Measurements from ENCODE around the gene TAB3. TPM values are rescaled to one million over a fixed set of nuclear protein-coding genes. Genes with fewer than 3 reads are reported as not detected.

Gene TAB3
- total RNA-seq, 1 donor from 2014 or later, result 4.5 TPM

GRCh38 chrX:30887288-30887687 is 1.8 kb downstream of the TAB3 start:
- no peak for DNase-seq (ENCODE audit: low read depth in 2 of 2)

- no peak for DNase-seq (ENCODE audit: low read depth in 2 of 2)
Observed at GRCh38 chrX:30885136-30885535, 3.9 kb downstream of the TAB3 start.

GRCh38 chrX:30883138-30883537 is 5.9 kb downstream of the TAB3 start:
- no peak for DNase-seq (ENCODE audit: low read depth in 2 of 2)

- DNase-seq (ENCODE audit: low read depth in 2 of 2), result no peak
Observed at GRCh38 chrX:30881797-30882196, 7.3 kb downstream of the TAB3 start.

GRCh38 chrX:30881390-30881789 is 7.7 kb downstream of the TAB3 start:
- DNase-seq (ENCODE audit: low read depth in 2 of 2), result no peak

GRCh38 chrX:30880058-30880457 is 9.0 kb downstream of the TAB3 start:
- DNase-seq (ENCODE audit: low read depth in 2 of 2), result no peak

- DNase-seq (ENCODE audit: low read depth in 2 of 2), result no peak
Observed at GRCh38 chrX:30876367-30876766, 12.7 kb downstream of the TAB3 start.

- DNase-seq (ENCODE audit: low read depth in 2 of 2), result no peak
Observed at GRCh38 chrX:30875957-30876356, 13.1 kb downstream of the TAB3 start.

GRCh38 chrX:30874851-30875250 is 14.2 kb downstream of the TAB3 start:
- no peak for DNase-seq (ENCODE audit: low read depth in 2 of 2)

- no peak for DNase-seq (ENCODE audit: low read depth in 2 of 2)
Observed at GRCh38 chrX:30870572-30870971, 18.5 kb downstream of the TAB3 start.

- DNase-seq (ENCODE audit: low read depth in 2 of 2), result no peak
Observed at GRCh38 chrX:30865612-30866011, 23.4 kb downstream of the TAB3 start.

- peak in 1 of 2 donors; percentile 0 for DNase-seq (ENCODE audit: low read depth in 2 of 2)
Observed at GRCh38 chrX:30865015-30865414, 24.0 kb downstream of the TAB3 start.

- DNase-seq (ENCODE audit: low read depth in 2 of 2), result no peak
Observed at GRCh38 chrX:30864383-30864785, 24.7 kb downstream of the TAB3 start.

GRCh38 chrX:30863974-30864373 is 25.1 kb downstream of the TAB3 start:
- no peak for DNase-seq (ENCODE audit: low read depth in 2 of 2)

- no peak for DNase-seq (ENCODE audit: low read depth in 2 of 2)
Observed at GRCh38 chrX:30858098-30858497, 31.0 kb downstream of the TAB3 start.

- no peak for DNase-seq (ENCODE audit: low read depth in 2 of 2)
Observed at GRCh38 chrX:30851449-30851848, 37.6 kb downstream of the TAB3 start.

- no peak for DNase-seq (ENCODE audit: low read depth in 2 of 2)
Observed at GRCh38 chrX:30835373-30835772, 53.7 kb downstream of the TAB3 start.

- no peak for DNase-seq (ENCODE audit: low read depth in 2 of 2)
Observed at GRCh38 chrX:30833896-30834295, 55.2 kb downstream of the TAB3 start.

- no peak for DNase-seq (ENCODE audit: low read depth in 2 of 2)
Observed at GRCh38 chrX:30831082-30831481, 58.0 kb downstream of the TAB3 start.

GRCh38 chrX:30830326-30830943 is 58.6 kb downstream of the TAB3 start:
- DNase-seq (ENCODE audit: low read depth in 2 of 2), result no peak

- no peak for DNase-seq (ENCODE audit: low read depth in 2 of 2)
Observed at GRCh38 chrX:30824275-30824674, 64.8 kb downstream of the TAB3 start.

GRCh38 chrX:30822764-30823163 is 66.3 kb downstream of the TAB3 start:
- DNase-seq (ENCODE audit: low read depth in 2 of 2), result no peak

- no peak for DNase-seq (ENCODE audit: low read depth in 2 of 2)
Observed at GRCh38 chrX:30822068-30822681, 66.9 kb downstream of the TAB3 start.

GRCh38 chrX:30821116-30821515 is 67.9 kb downstream of the TAB3 start:
- DNase-seq (ENCODE audit: low read depth in 2 of 2), result no peak

Data from dermis microvascular lymphatic vessel endothelial cell (primary cell).